Skeletal muscle tissue (tissue), 4 donors: ENCODE data around the gene MSX2. TPM values are rescaled to one million over a fixed set of nuclear protein-coding genes. Genes with fewer than 3 reads are reported as not detected.

Experiments
- H3K27ac ChIP-seq: one replicate; pipeline ENCODE4 v1.7.0; 2013; ENCODE audit warnings: mild to moderate bottlenecking, low read depth, low read length, inconsistent platforms
- H3K27me3 ChIP-seq, 3 donors: one replicate each; pipeline ENCODE4 v1.7.0; 2013; ENCODE audit warnings: low read length in 3 of 3; ENCODE audit not compliant: control insufficient read depth in 3 of 3, insufficient read depth in 3 of 3
- H3K36me3 ChIP-seq, 3 donors: one replicate each; pipeline ENCODE4 v1.7.0; 2013; ENCODE audit warnings: low read length in 3 of 3; ENCODE audit not compliant: control insufficient read depth in 3 of 3, insufficient read depth in 3 of 3
- H3K4me1 ChIP-seq, 3 donors: one replicate each; pipeline ENCODE4 v1.7.0; 2013; ENCODE audit warnings: low read length in 3 of 3, mild to moderate bottlenecking in 3 of 3; ENCODE audit not compliant: control insufficient read depth in 3 of 3, insufficient read depth in 3 of 3
- H3K4me3 ChIP-seq, 3 donors: one replicate each; pipeline ENCODE4 v1.7.0; 2013; ENCODE audit warnings: low read length in 3 of 3
- H3K9ac ChIP-seq, 3 donors: one replicate each; pipeline ENCODE4 v1.7.0; 2013; ENCODE audit warnings: low read length in 3 of 3, mild to moderate bottlenecking in 3 of 3, moderate library complexity in 2 of 3, low read depth in 1 of 3
- H3K9me3 ChIP-seq, 3 donors: one replicate each; pipeline ENCODE4 v1.7.0; 2013; ENCODE audit warnings: low read length in 3 of 3; ENCODE audit not compliant: control insufficient read depth in 3 of 3
- total RNA-seq: library from RNA; depleted of rRNA; stranded (reverse); fragments of >200 nt; gene quantifications from one replicate; pipeline ENCODE4 v1.2.3, GENCODE V29; 2014
- donor health status: Osteomylitis.

MSX2 gene
- not detected for total RNA-seq

DNA sequence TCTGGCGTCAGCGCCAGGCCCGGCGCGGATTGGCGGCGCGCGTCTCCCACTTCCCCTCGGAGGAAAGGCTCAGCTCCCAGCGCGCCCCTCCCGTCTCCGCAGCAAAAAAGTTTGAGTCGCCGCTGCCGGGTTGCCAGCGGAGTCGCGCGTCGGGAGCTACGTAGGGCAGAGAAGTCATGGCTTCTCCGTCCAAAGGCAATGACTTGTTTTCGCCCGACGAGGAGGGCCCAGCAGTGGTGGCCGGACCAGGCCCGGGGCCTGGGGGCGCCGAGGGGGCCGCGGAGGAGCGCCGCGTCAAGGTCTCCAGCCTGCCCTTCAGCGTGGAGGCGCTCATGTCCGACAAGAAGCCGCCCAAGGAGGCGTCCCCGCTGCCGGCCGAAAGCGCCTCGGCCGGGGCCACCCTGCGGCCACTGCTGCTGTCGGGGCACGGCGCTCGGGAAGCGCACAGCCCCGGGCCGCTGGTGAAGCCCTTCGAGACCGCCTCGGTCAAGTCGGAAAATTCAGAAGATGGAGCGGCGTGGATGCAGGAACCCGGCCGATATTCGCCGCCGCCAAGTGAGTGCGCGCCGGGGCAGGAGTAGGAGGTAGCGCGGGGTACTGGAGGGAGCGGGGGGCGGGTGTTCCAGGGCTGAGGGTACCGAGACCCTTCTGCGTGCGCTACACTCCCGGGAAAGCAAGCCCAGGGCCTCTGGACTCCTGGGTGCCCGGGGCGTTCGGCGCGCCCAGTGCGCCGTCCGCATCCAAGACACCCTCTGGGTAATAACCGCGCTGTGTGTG is at the start of gene MSX2:
MSX2 (plus strand) TSS at position 99 of the 777 bp plus-strand sequence; CDS start at position 177, 78 bp downstream.
- peaks cover 9 to 22% (median 21%) of the 10 kb centered on the region in 3 donors for H3K4me1 ChIP-seq
- H3K27ac ChIP-seq = peak within 1 kb of the TSS; percentile 75
- H3K9ac ChIP-seq = peak within 1 kb of the TSS; percentile 59 to 80 (median 73)
- H3K9me3 ChIP-seq = no peaks in the 10 kb centered on the region
- peak within 1 kb of the TSS; percentile 66 to 80 (median 67) for H3K4me3 ChIP-seq
- peaks cover 53 to 57% (median 56%) of the 10 kb centered on the region in 3 donors for H3K27me3 ChIP-seq
- H3K36me3 ChIP-seq = peaks cover 4 to 6% (median 6%) of the 10 kb centered on the region in 3 donors

DNA sequence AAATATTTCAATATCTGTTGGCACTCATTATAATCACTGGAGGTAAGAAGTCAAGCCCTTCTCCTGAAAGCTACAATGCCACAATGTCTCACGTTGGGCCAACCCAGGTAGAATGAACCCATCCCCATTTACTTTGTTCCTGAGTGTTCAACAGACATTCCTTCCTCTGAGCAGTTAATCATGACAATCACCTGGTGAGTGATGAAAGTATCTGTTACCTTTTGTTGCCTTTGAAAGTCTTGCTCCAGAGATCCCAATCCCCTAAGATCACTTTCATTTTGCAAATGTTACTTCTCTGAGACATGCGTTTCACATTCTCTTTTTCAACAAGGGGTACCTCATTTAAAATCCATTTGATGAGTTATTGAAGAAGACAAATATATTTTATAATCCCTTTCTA is 49.3 kb upstream of the MSX2 start:
- Histone ChIP-seq H3K27ac (no peak overlapping the region), H3K9ac (no peak overlapping the region), H3K4me1 (no peaks in the 10 kb centered on the region), H3K27me3 (no peaks in the 10 kb centered on the region), H3K4me3 (no peak overlapping the region), H3K9me3 (no peaks in the 10 kb centered on the region), H3K36me3 (no peaks in the 10 kb centered on the region)

DNA sequence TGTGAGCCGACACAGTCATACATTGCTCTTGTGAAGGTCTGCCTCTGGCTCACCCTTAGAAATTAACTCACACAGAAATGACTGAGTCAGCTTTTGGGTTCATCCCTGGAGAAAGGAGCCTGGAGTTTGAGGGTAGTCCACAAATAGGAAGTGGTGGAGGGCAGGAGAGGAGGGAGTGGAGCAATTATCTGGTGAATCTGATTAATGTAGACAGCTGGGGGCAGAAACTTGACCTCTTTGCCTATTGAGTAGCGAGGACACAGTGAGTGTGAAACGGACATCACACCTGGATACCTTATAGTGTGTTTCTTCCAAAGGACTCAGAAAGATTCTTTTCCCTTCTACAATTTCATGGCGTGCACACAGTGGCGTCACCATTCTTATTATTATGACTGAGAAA is 48.5 kb upstream of the MSX2 start:
- Histone ChIP-seq H3K27ac (no peak overlapping the region), H3K27me3 (no peaks in the 10 kb centered on the region), H3K4me3 (no peak overlapping the region), H3K9ac (no peak overlapping the region), H3K36me3 (no peaks in the 10 kb centered on the region), H3K9me3 (no peaks in the 10 kb centered on the region), H3K4me1 (no peaks in the 10 kb centered on the region)

DNA sequence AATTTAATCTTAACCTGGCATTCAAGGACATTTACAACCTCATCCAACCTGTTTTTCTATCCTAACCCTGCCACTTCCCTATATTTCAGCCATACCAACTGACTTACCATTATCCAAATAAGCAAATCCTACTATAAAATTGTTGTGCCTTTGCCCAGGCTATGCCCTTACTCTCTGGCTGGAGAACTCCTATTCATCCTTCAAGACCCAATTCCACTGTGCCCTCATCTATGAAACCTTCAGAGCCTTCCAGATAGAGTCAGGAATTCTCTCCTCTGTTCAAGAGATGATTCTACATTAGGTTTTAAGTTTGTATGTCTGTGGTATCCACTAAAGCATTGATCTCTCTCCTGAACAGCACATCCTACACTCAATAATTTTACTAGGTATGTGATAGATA is 46.3 kb upstream of the MSX2 start:
- no peaks in the 10 kb centered on the region for H3K9me3 ChIP-seq
- no peak overlapping the region for H3K4me3 ChIP-seq
- no peak overlapping the region for H3K9ac ChIP-seq
- H3K36me3 ChIP-seq = no peaks in the 10 kb centered on the region
- no peaks in the 10 kb centered on the region for H3K4me1 ChIP-seq
- no peak overlapping the region for H3K27ac ChIP-seq
- no peaks in the 10 kb centered on the region for H3K27me3 ChIP-seq

DNA sequence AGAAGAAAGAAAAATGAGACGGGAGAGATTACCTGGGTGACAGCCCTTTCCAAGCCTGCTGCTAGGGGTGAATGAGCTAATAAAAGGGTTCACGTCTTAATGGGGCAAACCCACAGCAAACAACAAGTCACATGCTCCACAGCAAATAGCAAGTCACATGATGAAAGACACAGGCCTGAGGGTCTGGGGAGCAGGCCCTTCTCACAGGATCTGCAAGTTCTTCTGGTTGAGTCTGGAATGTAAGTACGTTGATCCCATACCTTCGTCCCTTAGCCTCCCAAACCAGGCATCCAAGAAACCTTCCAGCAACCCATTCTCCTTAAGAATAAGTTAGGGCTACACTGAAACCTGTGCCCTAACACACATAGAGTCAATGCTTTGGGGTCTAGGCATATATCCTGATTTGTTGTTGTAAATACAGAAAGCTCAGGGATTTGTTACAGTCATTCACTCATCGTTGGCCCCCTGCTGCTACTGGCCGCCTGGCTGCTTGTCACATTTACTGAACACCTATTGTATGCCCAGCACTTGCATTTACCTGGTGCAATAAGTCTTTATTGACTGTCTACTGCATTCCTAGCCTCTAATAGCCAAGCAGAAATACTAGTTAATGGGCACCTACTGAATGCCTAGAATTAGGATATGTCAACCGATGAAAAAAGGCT is 43.3 kb upstream of the MSX2 start:
- Histone ChIP-seq H3K27ac (no peak overlapping the region), H3K27me3 (no peaks in the 10 kb centered on the region), H3K4me3 (no peak overlapping the region), H3K4me1 (no peaks in the 10 kb centered on the region), H3K9me3 (no peaks in the 10 kb centered on the region), H3K9ac (no peak overlapping the region), H3K36me3 (no peaks in the 10 kb centered on the region)

DNA sequence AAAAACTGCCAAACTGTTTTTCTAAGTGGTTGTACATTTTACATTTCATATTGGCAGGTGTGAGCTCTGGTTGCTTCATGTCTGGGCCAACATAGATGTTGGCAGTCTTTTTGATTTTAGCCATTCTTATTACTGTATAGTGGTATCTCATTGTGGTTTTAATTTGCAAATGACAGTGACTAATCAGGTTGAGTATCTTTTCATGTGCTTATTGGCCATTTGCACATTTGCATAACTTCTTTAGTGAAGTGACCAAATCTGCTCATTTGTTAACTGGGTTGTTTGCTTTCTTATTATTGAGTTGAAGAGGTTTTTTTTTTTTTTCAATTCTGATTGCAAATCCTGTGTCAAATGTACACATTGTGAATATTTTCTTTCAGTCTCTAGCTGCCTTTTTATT is 36.9 kb upstream of the MSX2 start:
- no peaks in the 10 kb centered on the region for H3K4me1 ChIP-seq

DNA sequence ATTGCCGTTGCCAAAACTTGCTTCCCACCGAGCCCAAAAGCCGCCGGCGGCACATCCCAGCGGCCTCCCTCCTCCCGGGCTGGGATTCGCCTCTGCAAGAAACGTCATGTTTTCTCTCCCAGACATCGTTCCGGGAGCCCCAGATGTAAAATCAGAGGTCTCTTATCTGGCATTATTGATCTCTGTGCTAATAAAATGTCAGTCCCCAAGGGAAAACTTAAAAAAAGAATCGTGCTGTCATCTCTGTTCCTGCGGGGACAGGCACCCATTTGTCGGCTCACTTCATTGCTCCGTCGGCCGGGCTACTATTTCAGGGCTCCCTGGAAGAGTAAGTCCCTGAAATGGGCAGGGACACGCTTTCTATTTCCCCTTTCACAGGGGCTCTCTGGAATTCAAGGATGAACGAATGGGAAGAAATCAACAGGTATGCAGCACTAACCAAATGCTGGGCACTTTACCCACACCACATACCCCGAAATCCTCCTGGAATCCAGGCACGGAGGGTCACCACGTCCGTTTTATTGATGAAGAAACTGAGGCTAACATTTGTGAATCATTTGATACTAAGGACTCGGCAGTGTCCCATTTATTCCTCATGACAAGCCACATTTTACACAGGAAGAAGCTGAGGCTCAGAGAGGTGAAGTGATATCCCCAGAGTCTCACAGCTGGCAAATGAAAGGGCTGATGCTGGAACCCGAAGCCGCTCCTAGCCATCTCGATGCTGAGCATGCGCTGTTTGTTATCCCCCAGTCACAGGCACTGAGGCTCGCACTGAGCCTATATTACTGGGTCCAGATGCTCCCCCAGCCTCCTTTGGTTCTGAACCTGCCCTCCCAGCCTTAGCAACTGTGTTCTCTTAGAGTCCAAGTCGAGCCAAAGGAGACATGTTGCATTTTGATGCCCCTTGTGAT is 35.7 kb upstream of the MSX2 start:
- H3K27ac ChIP-seq = no peak overlapping the region
- no peak overlapping the region for H3K4me3 ChIP-seq
- no peak overlapping the region for H3K9ac ChIP-seq
- H3K36me3 ChIP-seq = no peaks in the 10 kb centered on the region
- peaks cover 34 to 52% (median 39%) of the 10 kb centered on the region in 3 donors for H3K27me3 ChIP-seq
- no peaks in the 10 kb centered on the region for H3K9me3 ChIP-seq
- H3K4me1 ChIP-seq = no peaks in the 10 kb centered on the region

More for the DNA sequence above, 36.9 kb upstream of the MSX2 start:
- H3K9me3 ChIP-seq = no peaks in the 10 kb centered on the region
- H3K4me3 ChIP-seq = no peak overlapping the region
- H3K27ac ChIP-seq = no peak overlapping the region
- peaks cover 25 to 43% (median 32%) of the 10 kb centered on the region in 3 donors for H3K27me3 ChIP-seq
- no peak overlapping the region for H3K9ac ChIP-seq
- H3K36me3 ChIP-seq = no peaks in the 10 kb centered on the region

DNA sequence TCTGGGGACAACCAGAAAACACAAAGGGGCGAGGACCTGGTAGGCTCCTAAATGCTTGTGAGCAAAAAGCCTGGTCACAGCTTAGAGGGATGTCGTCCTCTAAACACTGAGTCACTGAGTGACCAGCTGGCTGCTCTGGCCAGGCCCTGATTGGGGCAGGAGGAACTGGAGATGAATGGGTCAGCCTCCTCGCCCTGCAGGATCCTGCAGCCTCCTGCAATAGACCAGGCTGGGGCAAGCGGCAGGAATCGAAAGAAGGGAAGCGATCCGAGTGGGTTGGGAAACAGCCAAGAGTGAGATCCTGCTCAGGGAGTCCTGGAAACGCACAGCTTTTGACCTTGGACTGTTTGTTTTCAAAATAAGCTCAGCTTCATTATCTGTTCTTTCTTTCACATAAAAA is 34.1 kb upstream of the MSX2 start:
- H3K27ac ChIP-seq = no peak overlapping the region
- H3K27me3 ChIP-seq = peaks cover 46 to 61% (median 52%) of the 10 kb centered on the region in 3 donors
- H3K4me1 ChIP-seq = no peaks in the 10 kb centered on the region

DNA sequence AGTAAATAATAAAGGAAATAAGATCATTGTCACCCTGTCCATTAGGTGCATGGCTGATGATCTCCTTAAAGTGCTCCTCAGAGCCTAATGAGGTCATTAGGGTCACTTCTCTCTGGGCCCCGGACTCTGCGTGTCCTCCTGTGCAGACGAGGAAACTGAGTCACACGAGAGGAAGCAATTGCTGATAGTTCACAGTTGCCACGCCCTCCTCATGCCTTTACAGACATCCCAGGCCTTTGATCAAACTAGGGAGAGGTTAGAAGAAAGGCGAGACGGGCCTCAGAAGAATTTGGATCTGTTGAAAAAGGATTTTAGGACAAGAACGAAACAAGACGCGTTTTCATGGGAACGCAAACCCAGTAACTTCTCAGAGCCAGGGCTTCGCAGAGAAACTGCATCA is 32.0 kb upstream of the MSX2 start:
- Histone ChIP-seq H3K36me3 (no peaks in the 10 kb centered on the region), H3K9me3 (no peaks in the 10 kb centered on the region), H3K27ac (no peak overlapping the region), H3K27me3 (peaks cover 46 to 63% (median 52%) of the 10 kb centered on the region in 3 donors), H3K4me3 (no peak overlapping the region), H3K4me1 (no peaks in the 10 kb centered on the region), H3K9ac (no peak overlapping the region)

More for the DNA sequence above, 34.1 kb upstream of the MSX2 start:
- Histone ChIP-seq H3K9me3 (no peaks in the 10 kb centered on the region), H3K9ac (no peak overlapping the region), H3K4me3 (no peak overlapping the region), H3K36me3 (no peaks in the 10 kb centered on the region)
